Left renal cortex interstitium (tissue), 4 donors: ENCODE results near the gene CCDC3. TPM values are rescaled to one million over a fixed set of nuclear protein-coding genes. Genes with fewer than 3 reads are reported as not detected.
"Not testable (repeated sequence)": the region's sequence is repeated elsewhere in the genome, so short reads cannot be mapped to it uniquely, and the experiment has no call there.

Source experiments
- DNase-seq, 4 donors: peaks; one replicate each; pipeline ENCODE4 v3.0.0-alpha.2; 2013; ENCODE audit warnings: low read depth in 4 of 4, low spot score in 2 of 4, missing footprints in 1 of 4
- polyA plus RNA-seq, 4 donors: library from polyadenylated mRNA; unstranded; fragments of 120-200 nt; gene quantifications; one replicate each; pipeline ENCODE4 v1.2.1, GENCODE V29; 2013; ENCODE audit not compliant: insufficient read length in 4 of 4

CCDC3 gene
- polyA plus RNA-seq, 4 donors: 10.7 to 15.0 (median 12.2) TPM

DNA sequence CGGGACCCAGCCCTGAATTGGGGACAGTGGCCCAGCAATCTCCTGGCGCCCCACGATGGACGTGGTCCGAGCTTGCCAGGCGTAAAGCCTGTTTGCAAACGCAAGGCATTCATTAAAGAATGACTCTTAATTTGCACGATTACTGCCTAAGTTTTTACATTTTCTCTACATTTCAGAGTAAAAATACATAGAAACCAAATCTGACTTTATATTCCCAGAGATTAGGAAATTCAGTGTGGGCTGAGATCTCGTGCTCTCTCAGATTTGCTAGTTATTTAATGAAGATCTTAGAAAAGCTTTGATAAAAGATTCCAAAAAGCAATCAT, 337 bp upstream of the CCDC3 start:
- no peak for DNase-seq

GRCh38 chr10:13000431-13000830, 1.1 kb downstream of the CCDC3 start:
- DNase-seq: no peak

GRCh38 chr10:12999849-13000248, 1.7 kb downstream of the CCDC3 start:
- DNase-seq: no peak

GRCh38 chr10:12995425-12995861, 6.1 kb downstream of the CCDC3 start:
- DNase-seq: no peak

GRCh38 chr10:12993595-12993994, 7.9 kb downstream of the CCDC3 start:
- DNase-seq: no peak

- DNase-seq: no peak
Observed at GRCh38 chr10:12985347-12985746, 16.2 kb downstream of the CCDC3 start.

DNA sequence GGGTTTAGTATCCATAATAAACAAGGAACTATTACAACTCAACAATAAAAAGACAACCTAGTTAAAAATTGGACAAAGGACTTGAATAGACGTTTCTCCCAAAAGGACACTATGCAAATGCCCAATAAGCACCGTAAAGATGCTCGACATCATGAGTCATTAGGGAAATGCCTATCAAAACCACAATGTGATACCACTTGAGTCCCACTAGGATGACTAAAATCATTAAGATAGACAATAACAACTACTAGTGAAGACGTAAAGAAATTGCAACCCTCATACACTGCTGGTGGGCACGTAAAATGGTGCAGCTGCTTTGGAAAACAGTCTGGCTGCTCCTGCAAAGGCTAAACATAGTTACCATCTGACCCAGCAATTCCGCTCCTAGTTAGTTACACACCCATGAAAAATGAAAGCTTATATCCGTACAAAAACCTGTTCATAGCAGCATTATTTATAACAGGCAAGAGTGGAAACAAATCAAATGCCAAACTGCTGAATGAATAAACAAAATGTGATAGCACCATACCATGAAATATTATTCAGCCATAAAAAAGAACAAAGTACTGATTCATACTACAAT, 17.3 kb downstream of the CCDC3 start:
- DNase-seq: no peak

DNA sequence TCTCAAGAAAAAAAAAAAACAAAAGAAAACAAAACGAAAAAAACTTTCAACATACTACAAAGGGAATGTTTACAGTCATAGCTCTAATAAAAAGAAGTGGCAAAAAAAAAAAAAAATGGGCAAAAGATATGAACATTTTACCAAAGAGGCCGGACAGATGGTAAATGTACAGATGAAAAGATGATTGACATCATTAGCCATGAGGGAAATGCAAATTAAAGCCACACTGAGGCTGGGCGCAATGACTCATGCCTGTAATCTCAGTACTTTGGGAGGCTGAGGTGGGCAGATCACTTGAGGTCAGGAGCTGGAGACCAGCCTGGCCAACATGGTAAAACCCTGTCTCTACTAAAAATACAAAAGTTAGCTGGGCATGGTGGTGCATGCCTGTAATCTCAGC, 17.9 kb downstream of the CCDC3 start:
- DNase-seq: not testable (repeated sequence)

DNA sequence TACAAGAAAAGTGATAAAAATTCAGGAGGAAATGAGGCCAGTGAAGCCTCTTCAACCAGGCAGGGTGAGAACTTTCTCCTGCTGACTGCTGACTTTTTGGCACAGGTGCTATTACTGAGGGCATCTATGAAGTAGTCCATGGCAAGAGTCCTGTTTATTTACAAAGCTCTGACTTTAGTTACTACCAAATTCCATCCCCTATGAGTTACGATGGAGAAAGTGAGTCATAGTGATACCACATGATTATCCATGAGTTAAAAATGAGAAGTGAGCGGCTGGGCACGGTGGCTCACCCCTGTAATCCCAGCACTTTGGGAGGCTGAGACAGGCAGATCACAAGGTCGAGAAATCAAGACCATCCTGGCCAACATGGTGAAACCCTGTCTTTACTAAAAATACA, 19.9 kb downstream of the CCDC3 start:
- DNase-seq: no peak

DNA sequence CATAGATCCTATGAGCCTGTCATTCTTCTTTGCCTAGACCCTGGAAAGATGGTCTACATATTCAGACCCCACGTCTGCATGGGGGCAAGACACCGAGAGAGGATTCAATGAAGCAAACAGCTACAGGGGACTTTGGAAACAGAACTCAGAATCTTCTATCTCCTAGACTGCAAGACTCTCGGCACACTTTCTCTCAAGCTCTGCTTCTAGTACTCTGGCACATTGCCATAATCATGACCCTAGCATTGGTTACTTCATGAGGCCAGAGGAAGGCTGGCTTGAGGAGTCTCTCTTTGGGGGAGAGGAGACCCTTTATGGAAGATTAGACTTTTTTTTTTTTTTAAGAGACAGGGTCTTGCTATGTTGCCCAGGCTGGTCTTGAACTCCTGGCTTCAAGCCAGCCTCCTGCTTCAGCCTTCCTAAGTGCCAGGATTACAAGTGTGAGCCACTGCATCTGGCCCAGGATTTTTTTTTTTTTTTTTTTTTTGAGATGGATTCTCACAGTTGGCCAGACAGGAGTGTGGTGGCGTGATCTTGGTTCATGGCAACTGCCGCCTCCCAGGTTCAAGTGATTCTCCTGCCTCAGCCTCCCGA, 20.7 kb downstream of the CCDC3 start:
- no peak for DNase-seq

- no peak for DNase-seq
Observed at GRCh38 chr10:12980102-12980661, 21.3 kb downstream of the CCDC3 start.

- DNase-seq: no peak
Observed at GRCh38 chr10:12978891-12979290, 22.6 kb downstream of the CCDC3 start.

GRCh38 chr10:12975906-12976305, 25.6 kb downstream of the CCDC3 start:
- DNase-seq: no peak

GRCh38 chr10:12975266-12975665, 26.2 kb downstream of the CCDC3 start:
- DNase-seq: no peak

- no peak for DNase-seq
Observed at GRCh38 chr10:12974491-12975199, 26.9 kb downstream of the CCDC3 start.

DNA sequence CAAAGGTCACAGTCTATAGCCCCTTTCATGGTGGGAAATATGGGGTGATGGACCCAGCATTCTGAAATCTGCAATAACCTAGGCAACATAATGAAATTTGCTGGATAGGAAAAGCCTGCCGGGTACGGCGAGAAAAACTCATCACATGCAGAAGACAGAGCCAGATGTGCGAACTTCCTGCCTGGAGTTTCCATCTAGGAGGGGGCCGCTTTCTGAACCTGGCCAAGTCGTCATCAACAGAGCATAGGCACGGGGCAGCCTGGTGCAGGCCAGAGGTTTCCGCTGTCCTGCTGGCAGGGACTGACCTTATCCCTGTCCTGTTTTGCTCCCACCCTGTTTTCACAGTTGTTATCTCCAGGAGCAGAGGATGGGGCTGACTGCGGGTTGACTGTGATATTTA, 27.4 kb downstream of the CCDC3 start:
- DNase-seq: no peak

DNA sequence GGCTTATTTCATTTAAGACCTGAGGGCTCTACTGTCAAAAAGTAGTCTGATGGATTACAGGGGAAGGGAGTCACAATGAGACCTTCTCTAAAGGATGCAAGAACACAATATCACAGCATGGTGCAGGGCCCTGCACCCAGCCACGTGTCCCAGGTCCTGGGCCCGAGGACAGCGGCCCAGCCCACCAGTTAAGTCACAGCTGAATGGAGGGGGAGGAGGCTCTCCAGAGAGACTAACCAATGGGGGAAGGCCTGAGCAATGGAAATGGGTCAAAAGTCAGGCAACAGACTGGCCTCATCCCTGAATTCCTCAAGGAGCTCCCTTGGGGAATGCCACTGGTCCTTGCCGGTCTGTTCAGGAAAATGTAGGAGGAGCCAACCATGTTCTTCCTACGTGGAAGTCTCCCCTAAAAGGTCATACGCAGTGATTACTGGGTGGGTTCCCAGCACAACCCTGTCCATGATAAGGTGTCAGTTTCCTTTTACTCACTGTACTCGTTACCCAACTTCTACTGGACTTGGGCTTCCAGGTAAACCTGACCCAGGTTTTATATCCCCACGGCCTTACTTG, 28.3 kb downstream of the CCDC3 start:
- no peak for DNase-seq

GRCh38 chr10:12972146-12972545, 29.4 kb downstream of the CCDC3 start:
- DNase-seq: no peak

DNA sequence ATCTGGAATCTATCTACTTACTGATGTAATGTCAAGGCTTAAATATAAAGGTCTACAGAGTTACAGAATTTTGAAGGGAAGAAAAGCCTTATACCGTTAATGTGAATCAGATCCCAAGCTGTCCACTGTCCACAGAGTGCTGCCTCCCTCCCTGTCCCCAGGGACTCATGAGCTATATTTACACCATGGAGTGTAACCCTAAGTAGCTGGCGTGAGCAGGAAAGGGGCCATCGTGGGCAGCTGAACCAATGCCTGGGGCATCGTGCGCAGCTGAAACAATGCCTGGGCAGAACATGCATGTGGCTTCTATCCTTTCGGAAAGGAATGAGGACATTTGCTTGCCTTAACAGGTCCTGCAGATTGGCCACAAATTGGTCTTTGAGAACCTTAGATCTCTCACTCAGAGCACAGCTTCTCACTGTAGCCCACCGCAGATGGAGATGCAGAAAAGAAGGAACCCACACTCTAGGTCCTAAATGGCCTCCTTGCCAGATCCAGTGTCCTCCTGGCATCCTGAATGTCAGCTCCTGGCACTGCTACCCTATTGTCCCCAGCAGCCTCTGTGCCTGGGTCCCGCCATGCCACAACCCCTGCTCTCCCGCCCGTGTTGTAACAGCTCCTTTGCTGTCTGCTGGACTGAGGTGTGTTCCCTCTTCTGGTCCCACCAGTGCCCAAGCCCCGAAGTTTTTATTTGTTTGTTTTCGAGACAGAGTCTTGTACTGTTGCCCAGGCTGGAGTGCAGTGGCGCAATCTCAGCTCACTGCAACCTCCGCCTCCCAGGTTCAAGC, 30.3 kb downstream of the CCDC3 start:
- no peak for DNase-seq

DNA sequence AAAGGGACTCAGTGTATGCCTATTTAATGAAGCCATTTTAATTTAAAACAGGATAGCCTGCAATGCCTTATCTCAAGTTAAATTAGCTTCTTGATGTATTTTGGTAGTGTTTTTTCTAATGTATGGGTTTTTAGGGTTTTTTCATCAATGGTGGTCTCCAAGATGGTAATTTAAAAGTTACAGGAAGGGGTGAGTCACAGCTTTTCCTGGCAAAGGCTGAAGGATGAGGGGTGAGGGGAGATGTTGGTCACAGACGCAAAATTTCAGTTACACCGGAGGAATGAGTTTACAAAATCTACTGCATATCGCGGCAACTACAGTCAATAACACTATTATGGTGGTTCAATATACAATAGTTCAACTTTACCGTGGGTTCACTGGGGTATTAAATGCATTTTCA, 31.6 kb downstream of the CCDC3 start:
- DNase-seq: no peak

GRCh38 chr10:12966067-12966466, 35.4 kb downstream of the CCDC3 start:
- DNase-seq: no peak
